Panc1 (cell line): ENCODE data around the gene NR2C2.

Experiments used
- POLR2AphosphoS5 ChIP-seq: IDR thresholded peaks from 2 replicates; pipeline ENCODE4 v1.6.1; 2012; ENCODE audit warnings: mild to moderate bottlenecking, low read depth, low read length, moderate library complexity
- SIN3A ChIP-seq: IDR thresholded peaks from 2 replicates; pipeline ENCODE4 v1.6.1; 2012; ENCODE audit warnings: low read depth, mild to moderate bottlenecking, low read length, moderate library complexity, borderline replicate concordance; ENCODE audit not compliant: insufficient read depth
- TF ChIP-seq, protein P1 (sequence below): fragments of 450-650 bp; IDR thresholded peaks from 2 replicates; pipeline ENCODE4 v1.5.1; 2017; ENCODE audit warnings: mild to moderate bottlenecking
- TF ChIP-seq, protein P2 (sequence below), 2 experiments: IDR thresholded peaks; 2 replicates each; pipeline ENCODE4 v1.6.1; 2011 to 2012; ENCODE audit warnings: low read depth in 2 of 2, control low read depth in 1 of 2, low read length in 1 of 2, mild to moderate bottlenecking in 1 of 2, moderate library complexity in 1 of 2; ENCODE audit not compliant: insufficient read depth in 1 of 2

DNA sequence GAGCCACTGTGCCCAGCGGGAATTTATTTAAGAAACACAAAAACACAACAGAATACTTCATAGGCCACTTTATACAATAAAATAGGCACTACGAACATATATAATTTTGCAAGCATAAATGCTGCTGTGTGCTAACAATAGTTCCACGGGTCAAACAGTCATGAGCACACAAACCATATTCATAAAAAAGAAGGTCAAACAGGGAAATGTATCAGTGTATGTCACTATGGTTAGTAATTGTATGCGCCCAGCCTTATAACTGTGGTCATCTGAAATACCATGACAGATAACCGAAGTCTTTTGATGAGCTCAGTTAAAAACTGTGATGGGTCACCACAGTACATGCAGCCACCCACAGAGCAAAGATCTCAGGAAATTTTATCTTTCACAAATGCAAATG lies 38.1 kb upstream of the NR2C2 start:
- TF ChIP-seq, protein P1, sequence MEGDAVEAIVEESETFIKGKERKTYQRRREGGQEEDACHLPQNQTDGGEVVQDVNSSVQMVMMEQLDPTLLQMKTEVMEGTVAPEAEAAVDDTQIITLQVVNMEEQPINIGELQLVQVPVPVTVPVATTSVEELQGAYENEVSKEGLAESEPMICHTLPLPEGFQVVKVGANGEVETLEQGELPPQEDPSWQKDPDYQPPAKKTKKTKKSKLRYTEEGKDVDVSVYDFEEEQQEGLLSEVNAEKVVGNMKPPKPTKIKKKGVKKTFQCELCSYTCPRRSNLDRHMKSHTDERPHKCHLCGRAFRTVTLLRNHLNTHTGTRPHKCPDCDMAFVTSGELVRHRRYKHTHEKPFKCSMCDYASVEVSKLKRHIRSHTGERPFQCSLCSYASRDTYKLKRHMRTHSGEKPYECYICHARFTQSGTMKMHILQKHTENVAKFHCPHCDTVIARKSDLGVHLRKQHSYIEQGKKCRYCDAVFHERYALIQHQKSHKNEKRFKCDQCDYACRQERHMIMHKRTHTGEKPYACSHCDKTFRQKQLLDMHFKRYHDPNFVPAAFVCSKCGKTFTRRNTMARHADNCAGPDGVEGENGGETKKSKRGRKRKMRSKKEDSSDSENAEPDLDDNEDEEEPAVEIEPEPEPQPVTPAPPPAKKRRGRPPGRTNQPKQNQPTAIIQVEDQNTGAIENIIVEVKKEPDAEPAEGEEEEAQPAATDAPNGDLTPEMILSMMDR = no peak
- TF ChIP-seq POLR2AphosphoS5 (no peak), SIN3A (no peak)
- TF ChIP-seq, protein P2, sequence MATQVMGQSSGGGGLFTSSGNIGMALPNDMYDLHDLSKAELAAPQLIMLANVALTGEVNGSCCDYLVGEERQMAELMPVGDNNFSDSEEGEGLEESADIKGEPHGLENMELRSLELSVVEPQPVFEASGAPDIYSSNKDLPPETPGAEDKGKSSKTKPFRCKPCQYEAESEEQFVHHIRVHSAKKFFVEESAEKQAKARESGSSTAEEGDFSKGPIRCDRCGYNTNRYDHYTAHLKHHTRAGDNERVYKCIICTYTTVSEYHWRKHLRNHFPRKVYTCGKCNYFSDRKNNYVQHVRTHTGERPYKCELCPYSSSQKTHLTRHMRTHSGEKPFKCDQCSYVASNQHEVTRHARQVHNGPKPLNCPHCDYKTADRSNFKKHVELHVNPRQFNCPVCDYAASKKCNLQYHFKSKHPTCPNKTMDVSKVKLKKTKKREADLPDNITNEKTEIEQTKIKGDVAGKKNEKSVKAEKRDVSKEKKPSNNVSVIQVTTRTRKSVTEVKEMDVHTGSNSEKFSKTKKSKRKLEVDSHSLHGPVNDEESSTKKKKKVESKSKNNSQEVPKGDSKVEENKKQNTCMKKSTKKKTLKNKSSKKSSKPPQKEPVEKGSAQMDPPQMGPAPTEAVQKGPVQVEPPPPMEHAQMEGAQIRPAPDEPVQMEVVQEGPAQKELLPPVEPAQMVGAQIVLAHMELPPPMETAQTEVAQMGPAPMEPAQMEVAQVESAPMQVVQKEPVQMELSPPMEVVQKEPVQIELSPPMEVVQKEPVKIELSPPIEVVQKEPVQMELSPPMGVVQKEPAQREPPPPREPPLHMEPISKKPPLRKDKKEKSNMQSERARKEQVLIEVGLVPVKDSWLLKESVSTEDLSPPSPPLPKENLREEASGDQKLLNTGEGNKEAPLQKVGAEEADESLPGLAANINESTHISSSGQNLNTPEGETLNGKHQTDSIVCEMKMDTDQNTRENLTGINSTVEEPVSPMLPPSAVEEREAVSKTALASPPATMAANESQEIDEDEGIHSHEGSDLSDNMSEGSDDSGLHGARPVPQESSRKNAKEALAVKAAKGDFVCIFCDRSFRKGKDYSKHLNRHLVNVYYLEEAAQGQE (IDR thresholded peaks at IDR 0.05; ENCODE audit: insufficient read depth in 1 of 2, low read depth in 2 of 2, low read length in 1 of 2) = no peak
